Measurements from ENCODE around the gene ATRAID.

DNA sequence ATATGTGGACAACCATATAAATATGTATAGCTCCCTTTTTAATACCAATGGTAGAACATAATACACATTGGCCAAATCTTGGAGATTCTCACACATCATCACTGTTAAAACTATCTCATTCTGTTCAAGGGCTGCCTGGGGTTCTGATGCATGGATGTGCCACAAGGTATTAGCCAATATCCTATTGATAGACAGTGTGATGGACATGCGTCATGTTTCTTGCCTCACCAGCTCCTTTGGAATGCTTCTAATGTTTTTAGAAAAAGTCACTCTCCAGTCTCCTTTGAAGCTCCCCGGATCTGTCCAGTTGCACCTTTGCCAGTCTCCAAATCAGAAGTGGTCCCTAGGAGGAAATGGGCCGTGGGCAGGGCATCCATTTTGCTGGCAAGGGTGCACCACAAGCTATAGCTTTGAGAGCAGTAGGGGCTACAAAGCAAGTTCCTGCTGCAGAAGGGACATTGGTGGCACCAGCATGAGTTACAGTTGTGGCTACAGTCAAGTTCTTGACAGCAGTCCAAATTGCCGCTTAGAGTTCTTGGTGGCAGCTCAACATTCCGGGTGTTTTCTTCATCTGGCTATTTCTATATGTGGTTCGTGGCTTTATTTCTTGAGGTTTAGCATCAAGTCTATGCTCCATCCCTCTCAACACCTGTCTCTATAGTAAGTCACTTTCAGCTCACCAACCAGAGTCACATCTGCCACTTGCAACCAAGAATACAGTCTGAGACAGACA, 25.1 kb upstream of the ATRAID start:
- TF ChIP-seq, protein P1, sequence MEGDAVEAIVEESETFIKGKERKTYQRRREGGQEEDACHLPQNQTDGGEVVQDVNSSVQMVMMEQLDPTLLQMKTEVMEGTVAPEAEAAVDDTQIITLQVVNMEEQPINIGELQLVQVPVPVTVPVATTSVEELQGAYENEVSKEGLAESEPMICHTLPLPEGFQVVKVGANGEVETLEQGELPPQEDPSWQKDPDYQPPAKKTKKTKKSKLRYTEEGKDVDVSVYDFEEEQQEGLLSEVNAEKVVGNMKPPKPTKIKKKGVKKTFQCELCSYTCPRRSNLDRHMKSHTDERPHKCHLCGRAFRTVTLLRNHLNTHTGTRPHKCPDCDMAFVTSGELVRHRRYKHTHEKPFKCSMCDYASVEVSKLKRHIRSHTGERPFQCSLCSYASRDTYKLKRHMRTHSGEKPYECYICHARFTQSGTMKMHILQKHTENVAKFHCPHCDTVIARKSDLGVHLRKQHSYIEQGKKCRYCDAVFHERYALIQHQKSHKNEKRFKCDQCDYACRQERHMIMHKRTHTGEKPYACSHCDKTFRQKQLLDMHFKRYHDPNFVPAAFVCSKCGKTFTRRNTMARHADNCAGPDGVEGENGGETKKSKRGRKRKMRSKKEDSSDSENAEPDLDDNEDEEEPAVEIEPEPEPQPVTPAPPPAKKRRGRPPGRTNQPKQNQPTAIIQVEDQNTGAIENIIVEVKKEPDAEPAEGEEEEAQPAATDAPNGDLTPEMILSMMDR (IDR thresholded peaks at IDR 0.05): no peak
- no peak for TF ChIP-seq POLR2A (IDR thresholded peaks at IDR 0.05)

All from ovary (tissue), 3 donors.